Stimulated activated CD8-positive, alpha-beta memory T cell treated with anti-CD3 and anti-CD28 coated beads, Interleukin-7, amount 100 ng/mL, for 1 hour (primary cell): ENCODE data around the gene TCEAL4.
"Not testable (repeated sequence)": the region's sequence is repeated elsewhere in the genome, so short reads cannot be mapped to it uniquely, and the experiment has no call there.

Source experiments
- DNase-seq, 2 donors: peaks; one replicate each; pipeline ENCODE4 v3.0.0-alpha.2; 2020; ENCODE audit warnings: low read depth in 2 of 2

Gene TCEAL4

DNA sequence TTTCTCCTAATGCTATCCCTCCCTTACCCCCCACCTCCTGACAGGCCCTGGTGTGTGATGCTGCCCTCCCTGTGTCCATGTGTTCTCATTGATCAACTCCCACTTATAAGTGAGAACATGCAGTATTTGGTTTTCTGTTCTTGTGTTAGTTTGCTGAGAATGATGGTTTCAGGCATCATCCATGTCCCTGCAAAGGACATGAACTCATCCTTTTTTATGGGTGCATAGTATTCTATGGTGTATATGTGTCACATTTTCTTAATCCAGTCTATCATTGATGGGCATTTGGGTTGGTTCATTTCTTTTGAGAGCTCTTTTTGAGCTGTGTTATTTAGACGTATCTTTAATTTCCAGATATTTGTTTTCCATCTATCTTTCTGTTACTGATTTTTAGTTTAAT, 7.0 kb downstream of the TCEAL4 start:
- DNase-seq = not testable (repeated sequence)

DNA sequence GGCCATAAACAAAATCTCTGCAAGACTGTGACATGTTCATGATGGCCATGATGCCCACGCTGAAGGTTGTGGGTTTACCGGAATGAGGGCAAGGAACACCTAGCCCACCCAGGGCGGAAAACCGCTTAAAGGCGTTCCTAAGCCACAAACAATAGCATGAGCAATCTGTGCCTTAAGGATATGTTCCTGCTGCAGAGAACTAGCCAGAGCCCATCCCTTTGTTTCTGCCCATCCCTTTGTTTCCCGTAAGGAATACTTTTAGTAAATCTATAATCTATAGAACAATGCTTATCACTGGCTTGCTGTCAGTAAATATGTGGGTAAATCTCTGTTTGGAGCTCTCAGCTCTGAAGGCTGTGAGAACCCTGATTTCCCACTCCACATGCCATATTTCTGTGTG, 9.9 kb downstream of the TCEAL4 start:
- not testable (repeated sequence) for DNase-seq

DNA sequence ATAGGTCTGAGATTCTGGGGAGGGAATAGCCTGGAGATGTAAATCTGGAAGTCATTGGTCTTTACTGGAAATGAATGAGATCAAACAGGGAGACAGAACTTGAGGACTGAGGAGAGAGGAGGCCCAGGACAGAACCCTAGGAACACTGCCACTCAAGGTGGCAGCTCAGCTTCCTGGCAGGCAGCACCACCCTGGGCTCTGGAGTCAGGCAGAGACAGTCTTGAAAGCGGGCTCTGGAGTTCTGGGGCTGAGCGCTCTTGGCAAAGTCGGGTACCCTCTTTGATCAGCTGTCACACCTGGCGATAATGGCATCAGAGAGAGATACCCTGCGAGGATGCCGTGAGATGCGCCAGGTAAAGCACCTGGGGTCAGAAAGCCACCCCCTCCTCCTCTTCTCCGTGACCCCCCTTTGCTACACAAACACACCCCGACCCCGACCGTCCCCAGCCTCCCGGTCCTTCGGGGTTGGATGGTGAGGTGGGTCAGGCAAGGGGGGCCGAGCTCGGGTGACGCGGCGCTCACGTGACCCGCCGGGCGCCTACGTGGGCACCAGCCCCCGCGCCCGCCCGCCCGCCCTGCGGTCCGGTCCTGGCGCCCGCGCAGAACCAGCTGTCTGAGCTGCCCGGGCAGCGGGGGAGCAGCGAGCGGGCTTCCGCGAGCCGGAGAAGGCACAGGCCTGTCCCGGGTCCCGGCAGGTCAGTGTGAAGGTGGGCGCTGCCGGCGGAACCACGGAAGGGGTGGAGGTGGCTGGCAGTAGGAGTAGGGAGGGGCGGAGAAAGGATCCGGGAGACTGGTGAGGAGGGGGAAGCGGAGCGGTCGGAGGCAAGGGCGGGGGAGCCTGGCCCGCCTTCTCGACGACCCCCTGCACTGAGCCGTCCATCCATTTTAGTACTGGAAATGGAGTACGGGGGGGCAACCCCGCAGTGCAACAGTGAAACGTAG, 22.3 kb downstream of the TCEAL4 start, which contains the start of gene TCEAL3:
TCEAL3 (plus strand) TSS at position 600 of the 942 bp plus-strand sequence. CDS start 1,102 bp downstream, outside the sequence.
- no peak for DNase-seq

DNA sequence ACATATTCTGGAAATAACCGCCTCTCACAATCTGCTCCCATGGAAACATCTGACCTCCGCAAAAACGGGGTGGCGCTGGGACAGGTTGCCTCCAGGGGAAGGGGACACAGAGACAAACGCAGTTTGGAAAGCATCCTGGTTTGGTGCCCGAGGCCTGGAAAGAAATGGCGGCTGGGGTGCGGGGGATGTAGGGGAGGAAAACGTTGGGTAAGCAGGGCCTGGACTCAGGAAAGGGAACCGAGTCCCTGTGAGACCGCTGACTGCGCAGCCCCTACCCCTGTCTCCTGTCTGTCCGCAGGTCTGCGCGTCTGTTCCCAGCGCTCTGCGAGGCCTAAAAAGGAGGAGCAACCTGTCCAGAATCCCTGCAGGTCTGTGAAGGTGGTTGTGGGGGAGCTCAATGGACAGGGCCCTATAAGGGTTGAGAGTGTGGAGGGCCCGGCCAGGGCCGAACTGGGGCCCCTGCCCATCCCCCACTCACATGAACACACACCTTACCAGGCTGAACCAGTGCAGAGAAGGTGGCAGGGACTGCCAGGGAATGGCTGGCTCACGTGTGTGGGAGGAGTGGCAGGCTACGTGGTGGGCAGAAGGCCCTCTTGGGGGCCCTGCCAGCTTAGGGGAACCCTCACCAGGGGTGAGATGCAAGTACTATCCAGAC, 23.1 kb downstream of the TCEAL4 start:
- DNase-seq = no peak

DNA sequence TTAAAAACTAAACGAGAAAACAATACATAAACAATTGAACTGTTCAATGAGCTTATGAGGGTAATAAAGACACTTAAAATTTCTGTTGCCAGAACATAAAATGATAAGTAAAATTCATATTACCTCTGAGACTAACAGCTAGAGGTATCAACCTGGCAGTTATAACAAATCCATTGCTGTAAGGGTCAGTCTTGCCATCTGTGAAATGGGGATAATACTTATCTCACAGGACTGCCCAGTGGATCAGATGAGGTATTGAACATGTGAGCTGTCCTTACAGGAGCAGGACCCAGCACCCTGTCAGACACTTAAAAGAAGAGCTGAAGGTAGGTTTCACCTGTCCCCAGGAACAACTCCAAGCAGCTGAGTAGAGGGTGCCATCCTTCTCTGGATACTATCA, 25.0 kb downstream of the TCEAL4 start:
- DNase-seq = no peak

DNA sequence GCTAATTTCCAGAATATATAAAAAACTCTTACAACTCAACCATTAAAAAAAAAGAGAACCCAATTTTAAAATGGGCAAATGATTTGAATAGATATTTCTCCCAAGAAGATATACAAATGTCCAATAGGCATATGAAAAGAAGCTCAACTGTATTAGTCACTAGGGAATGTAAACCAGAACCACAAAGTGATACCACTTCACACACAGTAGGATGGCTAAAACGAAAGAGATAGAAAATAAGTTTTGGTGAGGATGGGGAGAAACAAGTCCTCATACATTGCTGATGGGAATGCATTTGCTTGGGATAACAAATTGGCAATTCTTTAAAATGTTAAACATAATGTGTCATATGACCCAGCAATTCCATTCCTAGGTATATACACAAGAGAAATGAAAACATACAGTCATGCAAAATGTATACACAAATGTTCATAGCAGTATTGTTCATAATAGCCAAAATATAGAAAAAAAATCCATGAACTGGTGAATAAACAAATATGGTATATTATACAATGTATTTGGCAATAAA, 28.1 kb downstream of the TCEAL4 start:
- DNase-seq = no peak

DNA sequence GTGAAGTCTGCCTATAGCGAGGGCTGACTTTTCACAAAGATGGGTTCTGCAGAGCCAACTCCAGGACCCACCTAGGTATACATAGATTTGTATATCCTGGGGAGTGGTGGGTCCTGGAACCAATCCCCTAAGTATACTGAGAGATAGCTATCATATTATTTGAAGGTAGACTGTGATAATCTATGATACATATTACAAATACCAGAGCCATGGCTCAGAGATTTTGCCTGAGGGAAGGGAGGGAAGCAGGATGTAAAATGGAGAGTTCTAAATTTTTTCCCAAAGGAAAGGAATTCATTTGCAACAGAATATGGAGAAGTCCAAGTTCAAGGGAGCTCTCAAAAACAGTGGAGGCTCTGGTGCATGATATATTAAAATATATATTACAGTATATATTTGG, 29.7 kb downstream of the TCEAL4 start:
- DNase-seq = no peak

DNA sequence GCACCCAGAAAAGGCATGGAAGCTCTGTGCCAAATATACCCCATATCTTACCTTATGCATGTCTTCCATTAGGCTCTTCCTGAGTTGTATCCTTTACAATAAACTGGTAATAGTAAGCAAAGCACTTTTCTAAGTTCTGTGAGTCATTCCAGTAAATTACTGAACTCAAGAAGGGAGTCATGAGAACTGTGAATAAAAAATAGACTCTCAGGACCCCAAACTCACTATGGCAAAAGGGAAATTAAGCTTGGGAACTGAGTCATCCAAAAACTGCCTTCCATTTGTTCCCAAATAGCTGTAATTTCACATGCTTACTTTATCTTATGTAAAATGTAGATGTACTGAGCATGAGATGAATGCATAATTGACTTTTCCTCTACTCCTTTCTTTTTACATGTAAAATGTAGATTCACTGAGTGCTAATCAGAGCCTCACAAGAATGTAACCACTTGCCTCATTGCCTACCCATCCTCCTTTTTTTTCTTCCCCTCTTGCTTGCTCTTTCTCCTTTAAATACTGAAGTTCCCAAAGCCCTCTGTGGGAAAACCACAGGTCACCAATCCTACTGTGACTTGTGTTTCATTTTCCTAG, 30.6 kb downstream of the TCEAL4 start:
- DNase-seq = no peak

DNA sequence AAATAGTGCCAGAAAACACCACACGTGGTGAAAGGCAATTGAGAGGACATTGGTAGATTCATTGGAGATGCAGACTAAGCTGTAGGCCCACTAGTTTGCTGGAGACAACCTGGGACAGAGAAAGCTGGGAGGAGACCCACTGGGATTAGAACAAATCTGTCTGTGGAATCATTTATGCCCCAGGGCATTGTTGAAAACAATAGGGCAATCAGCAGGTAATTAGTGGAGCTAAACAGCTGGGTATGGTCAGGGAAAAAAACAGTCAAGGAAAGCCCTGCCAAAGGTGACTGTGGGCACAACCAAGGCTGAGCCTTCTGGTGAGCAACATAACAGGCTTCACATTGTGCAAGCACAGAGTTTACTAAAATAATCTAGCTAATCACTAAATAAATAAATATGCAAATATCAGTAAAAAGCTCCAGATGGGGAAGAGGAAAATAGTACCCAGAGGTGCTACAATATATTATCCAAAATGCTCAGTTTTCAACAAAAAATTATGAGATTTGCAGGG, 31.4 kb downstream of the TCEAL4 start:
- no peak for DNase-seq

DNA sequence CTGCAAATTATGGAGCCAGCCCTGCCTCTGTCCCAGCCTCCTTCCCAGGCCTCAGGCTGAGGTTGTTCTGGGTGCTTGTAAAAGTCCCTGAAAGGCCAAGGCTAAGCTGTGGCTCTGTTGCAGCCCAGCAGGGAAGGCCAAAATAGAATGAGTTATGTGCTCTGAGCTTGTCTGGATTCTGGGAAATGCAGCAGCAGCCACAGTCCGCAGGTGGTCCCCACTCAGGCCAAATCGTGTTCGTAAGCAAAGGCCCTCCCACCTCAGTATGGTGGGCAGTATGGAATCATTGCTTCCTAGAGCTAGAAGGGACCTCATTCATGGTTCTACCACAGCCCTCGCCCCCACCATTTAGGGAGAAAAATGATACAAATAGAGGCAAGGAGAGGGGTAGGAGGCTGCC, 38.8 kb downstream of the TCEAL4 start:
- no peak for DNase-seq

DNA sequence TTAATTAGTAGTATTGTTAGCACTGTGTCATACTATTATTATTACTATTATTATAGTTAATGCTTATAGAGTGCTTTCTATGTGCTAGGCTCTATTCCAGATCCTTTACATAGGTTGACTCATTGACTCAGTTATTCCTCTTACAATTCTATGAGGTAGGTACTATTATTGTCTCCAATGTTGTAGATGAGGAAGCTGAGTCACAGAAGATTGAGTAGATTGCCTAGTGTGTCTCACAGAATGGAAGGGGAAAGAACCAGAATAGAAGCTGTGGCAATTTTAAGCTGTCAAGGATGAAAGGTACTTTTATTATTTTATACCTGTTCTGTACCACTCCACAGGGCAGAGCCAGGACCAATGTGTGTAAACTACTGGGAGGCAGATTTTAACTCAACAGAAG, 41.5 kb downstream of the TCEAL4 start:
- DNase-seq = no peak

DNA sequence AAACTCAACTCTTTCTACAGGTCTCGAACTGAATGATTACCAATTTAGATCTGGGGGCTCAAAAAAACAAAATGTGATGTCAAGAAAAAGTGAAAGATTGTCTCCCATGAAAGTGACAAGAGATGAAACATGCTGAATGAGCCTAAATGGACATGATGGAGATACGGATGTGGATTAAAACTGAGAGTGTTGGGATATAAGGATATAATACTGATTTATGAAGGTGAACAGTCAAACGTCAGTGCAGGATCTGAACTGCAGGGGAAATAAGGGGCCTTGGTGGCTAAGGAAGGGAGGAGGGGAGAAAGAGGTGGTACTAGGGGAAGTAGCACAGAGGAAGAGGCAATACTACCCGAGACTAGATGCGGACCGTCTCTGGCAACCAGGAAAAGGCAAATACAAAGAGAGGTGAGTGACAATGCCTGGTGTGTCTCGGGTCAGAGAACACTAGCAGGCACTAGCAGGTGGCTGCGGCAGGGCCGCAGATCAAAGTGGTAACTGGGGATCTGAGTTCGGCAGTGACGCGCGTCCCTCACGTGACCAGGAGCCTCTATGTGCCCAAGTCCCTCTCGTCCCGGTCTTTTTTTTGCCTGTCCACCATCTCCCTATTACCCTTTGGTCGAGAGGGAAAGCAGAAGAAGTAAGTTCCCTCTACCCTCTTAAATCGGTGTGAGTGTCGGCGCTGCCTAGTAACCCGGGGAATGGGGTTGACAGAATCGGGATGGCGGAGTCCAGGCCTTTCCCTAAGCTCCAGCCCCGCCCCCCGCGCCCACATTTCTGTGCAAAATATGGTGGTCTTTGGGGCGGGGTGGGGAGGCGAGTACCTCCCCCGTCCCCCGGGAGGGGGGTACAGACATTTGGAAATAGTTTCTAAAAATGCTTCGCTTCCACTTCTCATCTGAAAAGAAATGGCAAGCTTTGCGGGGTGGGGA, 43.3 kb downstream of the TCEAL4 start, which contains the start of gene TCEAL1:
TCEAL1 (plus strand) TSS at position 590 of the 932 bp plus-strand sequence. CDS start 942 bp downstream, outside the sequence.
- DNase-seq = no peak

DNA sequence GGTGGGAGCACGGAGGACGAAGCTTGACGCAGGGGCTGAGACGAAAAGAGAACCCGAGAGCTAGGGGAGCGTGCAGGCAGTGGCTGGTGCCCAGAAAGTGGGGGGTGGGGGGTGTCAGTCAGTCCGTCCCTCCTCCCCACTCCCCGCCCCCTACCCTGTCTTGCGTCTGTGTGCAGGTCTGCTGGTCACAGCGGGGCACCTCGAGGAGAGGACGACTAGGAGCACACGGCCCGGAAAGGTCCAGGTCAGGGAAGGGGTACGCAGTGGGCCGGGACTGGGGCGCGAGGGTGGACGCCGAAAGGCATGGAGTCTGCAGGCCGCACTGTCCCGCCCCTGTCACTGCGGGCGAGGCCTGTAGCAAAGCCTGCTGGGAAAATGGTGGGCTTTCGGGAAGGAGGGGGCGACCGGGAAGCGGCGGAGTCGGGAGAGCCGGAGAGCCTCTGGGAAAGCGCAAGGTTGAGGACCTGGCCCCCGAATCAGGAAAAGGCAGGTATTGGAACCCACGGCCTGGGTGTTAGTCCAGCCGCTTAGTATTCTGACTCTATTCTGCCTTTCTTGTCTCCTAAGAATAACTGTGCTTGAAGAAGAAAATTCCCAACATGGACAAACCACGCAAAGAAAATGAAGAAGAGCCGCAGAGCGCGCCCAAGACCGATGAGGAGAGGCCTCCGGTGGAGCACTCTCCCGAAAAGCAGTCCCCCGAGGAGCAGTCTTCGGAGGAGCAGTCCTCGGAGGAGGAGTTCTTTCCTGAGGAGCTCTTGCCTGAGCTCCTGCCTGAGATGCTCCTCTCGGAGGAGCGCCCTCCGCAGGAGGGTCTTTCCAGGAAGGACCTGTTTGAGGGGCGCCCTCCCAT, 44.2 kb downstream of the TCEAL4 start:
- DNase-seq = no peak

DNA sequence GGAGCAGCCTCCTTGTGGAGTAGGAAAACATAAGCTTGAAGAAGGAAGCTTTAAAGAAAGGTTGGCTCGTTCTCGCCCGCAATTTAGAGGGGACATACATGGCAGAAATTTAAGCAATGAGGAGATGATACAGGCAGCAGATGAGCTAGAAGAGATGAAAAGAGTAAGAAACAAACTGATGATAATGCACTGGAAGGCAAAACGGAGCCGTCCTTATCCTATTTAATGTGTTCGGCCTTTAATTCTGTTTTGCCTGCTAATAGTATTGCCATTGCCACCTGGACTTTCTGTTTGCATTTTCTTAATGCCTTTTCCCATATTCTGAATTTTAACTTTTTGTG, 44.8 kb downstream of the TCEAL4 start:
- DNase-seq = no peak

DNA sequence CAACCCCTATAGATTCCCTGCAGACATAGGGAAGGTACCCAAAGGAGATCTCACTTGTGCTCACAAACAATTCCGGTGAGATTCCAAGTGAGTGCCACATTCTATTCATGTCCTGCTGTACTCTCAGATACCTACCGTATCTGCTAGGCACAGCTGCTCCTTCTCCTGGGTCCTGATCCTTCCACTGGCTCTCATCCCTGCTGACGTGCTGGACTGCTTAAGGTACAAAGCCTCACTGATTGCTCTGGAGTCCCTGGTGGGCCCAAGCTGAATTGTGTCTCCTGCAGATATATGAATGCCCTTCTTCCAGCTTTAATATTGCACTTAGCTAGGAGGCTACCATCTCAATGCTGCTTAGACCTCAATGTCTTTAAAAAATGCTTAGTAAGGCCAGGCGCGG, 45.8 kb downstream of the TCEAL4 start:
- DNase-seq = no peak

DNA sequence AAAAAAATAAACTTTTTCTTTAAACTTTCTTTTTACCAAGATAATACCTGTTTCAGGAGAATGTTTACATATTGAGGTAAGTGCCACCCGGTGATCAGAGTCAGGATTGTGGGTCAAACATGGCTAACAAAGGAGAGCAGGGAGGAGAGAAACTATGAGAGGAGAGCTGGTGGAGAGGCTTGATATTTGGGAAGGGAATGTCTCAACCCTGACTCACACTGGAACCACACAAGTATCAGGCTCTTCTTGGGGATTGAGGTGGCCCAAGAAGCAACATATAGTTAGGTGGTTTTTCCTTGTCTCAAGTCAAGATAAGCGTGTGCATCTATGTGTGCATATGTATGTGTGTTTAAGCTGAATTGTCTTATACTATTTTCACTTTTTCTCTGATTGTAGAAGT, 50.1 kb downstream of the TCEAL4 start:
- no peak for DNase-seq
